ENCODE results near the gene ST3GAL4.

- no peak for TF ChIP-seq POLR2AphosphoS5 (IDR thresholded peaks at IDR 0.05)
- no peak for TF ChIP-seq CTCF (IDR thresholded peaks at IDR 0.05)
- no peak for TF ChIP-seq POLR2A (IDR thresholded peaks at IDR 0.05)
Observed at GRCh38 chr11:126312961-126313360, 42.5 kb upstream of the ST3GAL4 start.
